ENCODE results near the gene EMC1. TPM values are rescaled to one million over a fixed set of nuclear protein-coding genes. Genes with fewer than 3 reads are reported as not detected.
"Not testable (repeated sequence)": the region's sequence is repeated elsewhere in the genome, so short reads cannot be mapped to it uniquely, and the experiment has no call there.

Gene EMC1
- total and polyA plus RNA-seq, 9 donors = 29.0 to 43.3 (median 34.6) TPM

- Histone ChIP-seq H3K4me1 (ENCODE audit: control insufficient read depth, insufficient read depth, low read length) (no peaks in the 10 kb centered on the region), H3K9me3 (replicated peaks; ENCODE audit: control insufficient read depth, low read depth, low read length) (no peaks in the 10 kb centered on the region), H3K4me3 (ENCODE audit: low read length) (no peak overlapping the region), H3K27me3 (ENCODE audit: control insufficient read depth, insufficient read depth, low read length) (no peaks in the 10 kb centered on the region), H3K36me3 (ENCODE audit: control insufficient read depth, insufficient read depth, low read length) (peaks cover 65% of the 10 kb centered on the region), H3K27ac (ENCODE audit: low read length) (no peak overlapping the region)
- no peak for DNase-seq
- WGBS (ENCODE audit: insufficient coverage) = 80% methylated on average over 1 of the region's 7 CpGs
Observed at GRCh38 chr1:19219451-19219850, 31.9 kb downstream of the EMC1 start.

GRCh38 chr1:19216585-19216984 is 34.7 kb downstream of the EMC1 start:
- H3K27me3 ChIP-seq (ENCODE audit: control insufficient read depth, insufficient read depth, low read length); H3K4me3 ChIP-seq (ENCODE audit: low read length); H3K27ac ChIP-seq (ENCODE audit: low read length); H3K9me3 ChIP-seq (replicated peaks; ENCODE audit: control insufficient read depth, low read depth, low read length); H3K4me1 ChIP-seq (ENCODE audit: control insufficient read depth, insufficient read depth, low read length); DNase-seq: not testable (repeated sequence)
- WGBS (ENCODE audit: insufficient coverage) = no CpG with 5 or more reads among the region's 4 CpGs
- H3K36me3 ChIP-seq (ENCODE audit: control insufficient read depth, insufficient read depth, low read length) = peaks cover 41% of the 10 kb centered on the region

GRCh38 chr1:19213580-19213979 is 37.7 kb downstream of the EMC1 start:
- no peaks in the 10 kb centered on the region for H3K9me3 ChIP-seq (replicated peaks; ENCODE audit: control insufficient read depth, low read depth, low read length)
- no CpG with 5 or more reads among the region's 1 CpG for WGBS (ENCODE audit: insufficient coverage)
- no peak for DNase-seq
- H3K4me3 ChIP-seq (ENCODE audit: low read length) = no peak overlapping the region
- H3K27ac ChIP-seq (ENCODE audit: low read length) = no peak overlapping the region
- peaks cover 8% of the 10 kb centered on the region for H3K4me1 ChIP-seq (ENCODE audit: control insufficient read depth, insufficient read depth, low read length)
- H3K36me3 ChIP-seq (ENCODE audit: control insufficient read depth, insufficient read depth, low read length) = peaks cover 12% of the 10 kb centered on the region
- H3K27me3 ChIP-seq (ENCODE audit: control insufficient read depth, insufficient read depth, low read length) = no peaks in the 10 kb centered on the region

- H3K9me3 ChIP-seq (replicated peaks; ENCODE audit: control insufficient read depth, low read depth, low read length) = no peaks in the 10 kb centered on the region
- no peak for DNase-seq
- no peak overlapping the region for H3K27ac ChIP-seq (ENCODE audit: low read length)
- peaks cover 12% of the 10 kb centered on the region for H3K4me1 ChIP-seq (ENCODE audit: control insufficient read depth, insufficient read depth, low read length)
- H3K27me3 ChIP-seq (ENCODE audit: control insufficient read depth, insufficient read depth, low read length) = no peaks in the 10 kb centered on the region
- H3K4me3 ChIP-seq (ENCODE audit: low read length) = no peak overlapping the region
- peaks cover 7% of the 10 kb centered on the region for H3K36me3 ChIP-seq (ENCODE audit: control insufficient read depth, insufficient read depth, low read length)
Observed at GRCh38 chr1:19212167-19212566, 39.2 kb downstream of the EMC1 start.

GRCh38 chr1:19210772-19211549 is 40.4 kb downstream of the EMC1 start:
- H3K27ac ChIP-seq (ENCODE audit: low read length) = peak overlapping the region; percentile 96
- peak; percentile 39 for DNase-seq
- 2% methylated on average over 6 of the region's 12 CpGs for WGBS (ENCODE audit: insufficient coverage)
- peak overlapping the region; percentile 87 for H3K4me3 ChIP-seq (ENCODE audit: low read length)
- peaks cover 7% of the 10 kb centered on the region for H3K36me3 ChIP-seq (ENCODE audit: control insufficient read depth, insufficient read depth, low read length)
- no peaks in the 10 kb centered on the region for H3K27me3 ChIP-seq (ENCODE audit: control insufficient read depth, insufficient read depth, low read length)
- peaks cover 12% of the 10 kb centered on the region for H3K4me1 ChIP-seq (ENCODE audit: control insufficient read depth, insufficient read depth, low read length)
- no peaks in the 10 kb centered on the region for H3K9me3 ChIP-seq (replicated peaks; ENCODE audit: control insufficient read depth, low read depth, low read length)

GRCh38 chr1:19209990-19210771 is 41.1 kb downstream of the EMC1 start, which contains the start of gene UBR4:
TSS of gene UBR4 (minus strand) at chr1:19210266. CDS start at chr1:19210248, 18 bp downstream.
- Histone ChIP-seq H3K27ac (ENCODE audit: low read length) (peak within 1 kb of the TSS; percentile 96), H3K36me3 (ENCODE audit: control insufficient read depth, insufficient read depth, low read length) (no peaks in the 10 kb centered on the region), H3K4me3 (ENCODE audit: low read length) (peak within 1 kb of the TSS; percentile 87), H3K4me1 (ENCODE audit: control insufficient read depth, insufficient read depth, low read length) (peaks cover 12% of the 10 kb centered on the region), H3K9me3 (replicated peaks; ENCODE audit: control insufficient read depth, low read depth, low read length) (no peaks in the 10 kb centered on the region), H3K27me3 (ENCODE audit: control insufficient read depth, insufficient read depth, low read length) (no peaks in the 10 kb centered on the region)
- peak; percentile 97 for DNase-seq
- under 1% methylated on average over 75 of the region's 80 CpGs for WGBS (ENCODE audit: insufficient coverage)

GRCh38 chr1:19209439-19209989 is 41.8 kb downstream of the EMC1 start:
- 0% methylated on average over 10 of the region's 28 CpGs for WGBS (ENCODE audit: insufficient coverage)
- H3K9me3 ChIP-seq (replicated peaks; ENCODE audit: control insufficient read depth, low read depth, low read length) = no peaks in the 10 kb centered on the region
- peak overlapping the region; percentile 87 for H3K4me3 ChIP-seq (ENCODE audit: low read length)
- H3K27ac ChIP-seq (ENCODE audit: low read length) = peak overlapping the region; percentile 93
- H3K27me3 ChIP-seq (ENCODE audit: control insufficient read depth, insufficient read depth, low read length) = no peaks in the 10 kb centered on the region
- peaks cover 12% of the 10 kb centered on the region for H3K4me1 ChIP-seq (ENCODE audit: control insufficient read depth, insufficient read depth, low read length)
- peak; percentile 62 for DNase-seq
- H3K36me3 ChIP-seq (ENCODE audit: control insufficient read depth, insufficient read depth, low read length) = no peaks in the 10 kb centered on the region

- Histone ChIP-seq H3K36me3 (ENCODE audit: control insufficient read depth, insufficient read depth, low read length) (no peaks in the 10 kb centered on the region), H3K27me3 (ENCODE audit: control insufficient read depth, insufficient read depth, low read length) (no peaks in the 10 kb centered on the region), H3K9me3 (replicated peaks; ENCODE audit: control insufficient read depth, low read depth, low read length) (no peaks in the 10 kb centered on the region), H3K4me3 (ENCODE audit: low read length) (peak overlapping the region; percentile 87), H3K27ac (ENCODE audit: low read length) (peak overlapping the region; percentile 93), H3K4me1 (ENCODE audit: control insufficient read depth, insufficient read depth, low read length) (peaks cover 12% of the 10 kb centered on the region)
- WGBS (ENCODE audit: insufficient coverage) = no CpG with 5 or more reads among the region's 8 CpGs
- DNase-seq = no peak
Observed at GRCh38 chr1:19208710-19209438, 42.5 kb downstream of the EMC1 start.

GRCh38 chr1:19206947-19207346 is 44.4 kb downstream of the EMC1 start:
- Histone ChIP-seq H3K4me1 (ENCODE audit: control insufficient read depth, insufficient read depth, low read length) (peaks cover 12% of the 10 kb centered on the region), H3K36me3 (ENCODE audit: control insufficient read depth, insufficient read depth, low read length) (no peaks in the 10 kb centered on the region), H3K27ac (ENCODE audit: low read length) (no peak overlapping the region), H3K9me3 (replicated peaks; ENCODE audit: control insufficient read depth, low read depth, low read length) (no peaks in the 10 kb centered on the region), H3K4me3 (ENCODE audit: low read length) (no peak overlapping the region), H3K27me3 (ENCODE audit: control insufficient read depth, insufficient read depth, low read length) (no peaks in the 10 kb centered on the region)
- 82% methylated on average over 3 of the region's 3 CpGs for WGBS (ENCODE audit: insufficient coverage)
- no peak for DNase-seq

Data from muscle of leg (tissue), 11 donors.